NCI-H1092 treated with DMSO at 0.1 percent for 48 hours (cell line): ENCODE data around the gene ANKRD44.

Experiments used
- DNase-seq: peaks from one replicate; lab custom pipeline; 2025; lab: John Stamatoyannopoulos, UW

Gene ANKRD44

GRCh38 chr2:196985511-196986183 lies 324.9 kb downstream of the ANKRD44 start:
- DNase-seq, result no peak

- DNase-seq, result no peak
Measured at GRCh38 chr2:196984903-196985302, 325.7 kb downstream of the ANKRD44 start.

GRCh38 chr2:196983934-196984333 lies 326.6 kb downstream of the ANKRD44 start:
- no peak for DNase-seq

GRCh38 chr2:196980473-196980872 lies 330.1 kb downstream of the ANKRD44 start:
- peak; percentile 65 for DNase-seq

DNA sequence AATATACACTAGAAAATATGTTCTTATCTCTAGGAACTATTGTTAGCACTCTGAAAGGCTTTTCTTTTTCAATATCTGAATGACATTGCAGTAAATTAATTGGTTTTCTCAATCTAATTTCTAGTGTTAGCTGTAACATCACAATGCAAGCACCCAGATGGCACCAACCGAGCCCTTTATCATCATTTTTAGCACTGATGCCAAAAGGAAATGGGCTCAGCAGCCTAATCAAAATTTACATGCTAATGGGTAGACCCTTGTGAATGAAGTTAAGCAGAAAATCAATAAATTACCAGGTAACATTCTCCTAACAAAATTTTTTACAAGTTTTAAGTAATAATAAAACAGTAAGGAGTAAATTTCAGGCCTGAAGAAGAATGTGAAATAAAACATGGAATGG lies 330.6 kb downstream of the ANKRD44 start:
- peak; percentile 35 for DNase-seq

- DNase-seq, result no peak
Measured at GRCh38 chr2:196977507-196977906, 333.1 kb downstream of the ANKRD44 start.

DNA sequence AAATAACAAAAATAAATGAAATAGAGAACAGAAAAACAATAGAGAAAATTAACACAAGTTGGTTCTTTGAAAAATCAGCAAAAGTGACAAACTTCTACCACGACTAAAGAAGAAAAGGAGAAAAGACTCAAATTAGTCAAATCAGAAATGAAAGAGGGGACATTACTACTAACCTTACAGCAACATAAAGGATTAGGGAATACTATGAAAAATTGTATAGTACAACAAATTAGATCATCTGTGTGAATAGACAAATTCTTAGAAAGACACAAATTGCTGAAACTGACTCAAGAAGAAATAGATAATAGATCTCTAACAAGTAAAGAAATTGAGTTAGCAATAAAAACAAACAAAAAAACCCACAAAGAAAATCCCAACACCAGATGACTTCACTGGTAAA lies 335.6 kb downstream of the ANKRD44 start:
- no peak for DNase-seq

- DNase-seq, result no peak
Measured at GRCh38 chr2:196971574-196972279, 338.9 kb downstream of the ANKRD44 start.

GRCh38 chr2:196970099-196970498 lies 340.5 kb downstream of the ANKRD44 start:
- no peak for DNase-seq

DNA sequence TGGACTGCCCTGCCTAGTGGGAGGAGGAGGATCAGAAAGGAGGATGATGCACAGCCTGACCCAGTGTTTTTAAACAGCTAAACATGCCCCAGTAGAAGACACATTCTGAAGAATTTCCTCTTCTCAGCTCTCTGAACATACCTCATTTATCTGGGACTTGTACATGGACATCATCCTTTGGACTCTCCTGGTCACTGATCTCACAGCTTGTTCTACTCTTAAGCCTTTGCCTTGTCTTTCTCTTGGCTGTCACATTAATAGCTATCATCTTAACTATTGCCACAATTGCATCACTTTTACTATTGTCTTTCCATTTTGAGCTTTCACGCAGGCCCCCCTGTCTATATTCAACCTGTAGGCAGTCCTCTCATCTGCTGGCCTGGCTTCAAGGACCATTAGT lies 342.1 kb downstream of the ANKRD44 start:
- DNase-seq, result no peak

DNA sequence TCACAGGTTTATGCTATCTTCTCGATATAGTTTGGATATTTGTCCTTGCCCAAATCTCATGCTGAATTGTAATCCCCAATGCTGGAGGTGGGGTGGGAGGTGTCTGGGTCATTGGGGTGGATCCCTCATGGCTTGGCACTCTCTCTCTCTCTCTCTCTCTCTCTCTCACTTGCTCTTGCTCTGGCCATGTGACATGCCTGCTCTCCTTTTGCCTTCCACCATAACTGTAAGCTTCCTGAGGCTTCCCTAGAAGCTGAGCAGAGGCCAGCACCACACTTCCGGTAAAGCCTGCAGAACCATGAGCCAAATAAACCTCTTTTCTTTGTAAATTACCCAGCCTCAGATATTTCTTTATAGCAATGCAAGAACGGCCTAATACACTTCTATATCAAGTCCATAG lies 342.8 kb downstream of the ANKRD44 start:
- DNase-seq, result no peak

DNA sequence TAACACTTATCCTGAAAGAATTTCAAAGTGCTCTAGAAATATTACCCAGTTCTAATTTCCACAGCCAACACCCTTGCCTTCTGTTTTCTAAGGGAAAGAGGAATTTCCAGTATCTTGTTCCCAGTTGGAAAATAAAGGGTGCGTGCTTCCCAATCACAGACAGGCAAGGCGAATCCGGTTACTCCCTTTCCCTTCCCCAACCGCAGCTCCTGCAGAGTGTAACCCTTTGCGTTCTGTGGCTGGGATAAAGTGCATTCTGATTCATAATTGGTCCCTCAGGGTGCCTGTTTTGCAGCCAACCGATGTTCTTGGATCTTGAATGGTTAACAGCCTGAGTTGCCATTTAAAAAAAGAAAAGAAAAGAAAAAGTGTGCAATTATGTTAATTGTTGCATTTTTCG lies 343.5 kb downstream of the ANKRD44 start:
- no peak for DNase-seq

DNA sequence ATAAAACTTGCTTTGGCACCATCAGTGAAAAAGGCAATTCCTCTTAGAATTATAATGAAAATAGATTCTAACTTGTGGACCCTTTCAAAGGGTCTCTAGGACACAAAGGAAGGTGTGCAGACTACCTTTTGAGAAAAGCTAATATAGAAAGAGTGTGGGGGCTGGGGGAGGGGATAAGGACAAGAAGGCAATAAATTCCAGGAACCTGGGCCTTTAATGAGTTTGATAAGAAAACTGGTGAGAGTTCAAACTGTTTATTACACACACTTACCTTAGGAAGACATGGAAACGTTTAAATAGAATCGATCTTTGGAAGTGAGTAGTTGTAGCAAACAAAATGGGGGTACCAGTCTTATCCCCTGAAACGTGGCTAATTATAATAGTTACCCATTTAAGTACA lies 344.5 kb downstream of the ANKRD44 start:
- DNase-seq, result no peak

DNA sequence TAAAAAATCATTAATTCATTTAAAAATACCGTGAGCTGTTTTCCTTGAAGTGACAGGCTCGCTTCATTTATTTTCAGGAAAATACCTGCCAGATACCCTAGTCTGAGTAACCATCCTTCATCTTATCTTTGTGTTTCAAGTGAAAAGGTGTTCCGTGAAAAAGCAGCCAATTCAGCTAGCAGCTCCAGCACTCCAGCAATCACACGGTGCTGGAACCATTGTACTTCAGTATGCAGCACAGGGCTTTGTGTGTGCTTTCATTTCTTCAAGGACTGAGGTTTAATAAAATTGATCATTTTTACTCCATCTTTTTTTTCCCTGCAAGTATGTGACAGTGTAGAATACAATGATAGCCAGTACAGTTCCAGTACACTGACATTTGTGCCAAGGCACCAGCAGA lies 344.9 kb downstream of the ANKRD44 start:
- no peak for DNase-seq

DNA sequence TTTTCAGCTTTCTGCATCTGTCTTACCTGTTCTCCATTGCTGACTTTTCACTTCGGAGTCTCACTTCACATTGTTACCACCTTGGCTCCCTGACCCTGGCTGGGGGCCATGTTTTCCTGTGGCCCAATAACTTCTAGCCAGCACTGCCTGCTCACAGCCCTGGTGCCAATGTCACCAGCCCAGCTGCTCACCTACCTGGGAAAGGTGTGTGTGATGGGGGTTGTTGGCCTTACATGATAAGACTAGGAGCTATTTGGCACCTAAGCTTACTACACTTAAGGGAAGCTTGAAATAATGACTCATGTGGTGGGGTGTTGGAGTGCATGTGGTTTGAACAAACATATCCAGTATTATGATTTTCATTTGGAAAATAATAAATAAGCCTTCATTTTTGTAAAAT lies 346.6 kb downstream of the ANKRD44 start:
- DNase-seq, result no peak

- DNase-seq, result no peak
Measured at GRCh38 chr2:196963043-196963442, 347.5 kb downstream of the ANKRD44 start.

DNA sequence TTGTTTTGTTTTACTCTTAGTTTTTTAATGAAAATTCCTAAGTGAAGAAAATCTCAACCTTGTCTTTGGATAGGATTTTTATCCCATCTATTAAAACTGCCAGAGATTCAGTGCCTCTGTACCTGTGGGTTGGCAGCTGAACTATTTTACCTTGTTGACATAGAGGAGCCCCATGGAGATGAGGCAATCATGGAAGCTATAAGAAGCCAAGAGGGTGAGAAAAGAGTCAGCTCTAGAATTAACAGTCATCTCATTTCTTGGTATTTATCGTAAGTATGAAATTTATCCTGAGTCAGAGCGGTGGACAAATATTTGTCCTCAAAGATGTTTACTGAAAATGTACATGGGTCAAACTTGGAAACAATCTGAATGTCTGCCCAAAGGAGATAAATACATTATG lies 348.3 kb downstream of the ANKRD44 start:
- no peak for DNase-seq

DNA sequence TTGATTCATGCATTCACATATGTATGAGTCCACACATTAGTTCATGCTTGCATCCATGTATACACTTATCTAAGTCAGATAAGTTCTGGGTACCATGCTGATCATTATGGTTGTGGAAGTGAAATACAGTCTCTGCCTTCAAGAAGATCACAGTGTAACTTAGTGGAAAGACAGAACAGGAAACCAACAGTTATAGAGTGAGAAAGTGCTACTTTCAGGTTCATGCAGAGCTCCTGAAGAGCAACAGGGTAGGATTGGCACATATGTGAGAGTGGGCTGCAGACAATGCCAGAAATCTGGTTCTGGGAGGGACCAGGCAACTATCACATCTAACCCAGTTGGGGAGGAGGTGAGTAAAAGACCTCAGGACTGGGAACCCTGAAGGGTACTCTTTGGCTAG lies 348.7 kb downstream of the ANKRD44 start:
- no peak for DNase-seq

DNA sequence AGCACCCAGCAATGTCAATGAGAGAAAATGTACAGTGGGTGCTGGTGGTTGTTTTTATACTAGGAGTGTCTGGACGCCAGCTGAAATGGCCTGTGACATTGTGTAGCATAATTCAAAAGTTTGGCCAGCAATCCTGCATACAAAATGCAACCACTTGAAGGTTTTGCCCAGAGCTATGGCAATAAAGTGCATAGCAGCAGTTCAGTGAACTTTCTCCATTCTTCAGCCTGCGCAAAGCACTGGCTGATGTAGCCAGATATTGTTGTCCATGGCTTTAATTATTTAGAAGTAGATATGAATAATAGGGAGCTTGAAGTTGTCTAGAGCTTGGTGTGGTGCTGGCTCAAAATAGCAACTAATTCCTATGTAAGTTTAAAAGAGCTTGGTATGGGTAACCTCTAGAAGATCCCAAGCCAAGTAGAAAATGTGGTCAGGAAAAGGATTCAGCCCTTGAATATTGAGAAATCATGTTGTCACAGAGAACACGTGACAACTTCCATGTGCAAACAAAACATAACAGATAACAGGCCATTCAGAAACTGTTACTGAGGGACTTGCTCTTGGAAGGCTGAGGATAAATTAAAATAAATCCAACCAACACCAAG lies 350.7 kb downstream of the ANKRD44 start:
- DNase-seq, result no peak

GRCh38 chr2:196959281-196959680 lies 351.3 kb downstream of the ANKRD44 start:
- DNase-seq, result no peak

DNA sequence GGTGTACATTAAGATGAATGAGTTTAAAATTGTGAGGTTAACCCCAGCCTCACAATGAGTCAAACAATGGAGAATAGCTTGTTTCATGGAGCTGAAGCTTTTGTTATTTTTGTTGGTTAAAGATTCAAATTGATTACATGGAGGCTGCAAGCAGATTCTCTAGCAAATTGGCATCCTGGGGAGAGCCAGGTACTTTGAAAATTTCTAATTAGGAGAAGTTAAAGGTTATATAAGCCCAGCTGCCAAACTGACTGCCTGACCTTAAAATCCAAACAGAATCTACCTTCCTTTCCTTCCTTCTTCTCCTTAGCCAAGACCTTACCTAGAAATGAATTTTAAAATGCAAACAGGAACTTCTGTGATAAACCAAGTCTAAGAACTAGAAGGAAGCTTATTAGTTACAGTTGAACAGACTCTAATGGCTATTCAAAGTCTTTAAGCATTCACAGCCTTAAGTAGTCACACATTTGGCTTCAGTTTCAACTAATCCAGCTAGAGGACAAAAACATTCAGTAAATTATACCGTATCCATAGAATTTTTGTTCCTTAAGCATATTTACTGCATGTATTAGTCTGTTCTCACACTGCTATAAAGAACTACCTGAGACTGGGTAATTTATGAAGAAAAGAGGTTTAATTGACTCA lies 352.6 kb downstream of the ANKRD44 start:
- no peak for DNase-seq

DNA sequence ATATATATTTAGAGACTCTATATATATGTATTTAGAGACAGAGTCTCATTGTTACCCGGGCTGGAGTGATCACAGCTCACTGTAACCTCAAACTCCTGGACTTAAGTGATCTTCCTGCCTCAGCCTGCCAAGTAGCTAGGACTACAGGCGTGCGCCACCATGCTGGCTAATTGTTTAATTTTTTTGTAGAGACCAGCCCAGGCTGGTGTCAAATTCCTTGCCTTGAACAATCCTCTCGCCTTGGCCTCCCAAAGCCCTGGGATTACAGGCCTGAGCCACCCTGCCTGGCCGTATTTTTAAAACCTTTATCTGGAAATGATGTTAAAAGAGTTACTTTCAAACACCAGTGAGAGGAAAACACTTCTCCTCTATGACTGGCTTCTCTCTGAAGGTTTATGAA lies 353.1 kb downstream of the ANKRD44 start:
- DNase-seq, result no peak

GRCh38 chr2:196956069-196956468 lies 354.5 kb downstream of the ANKRD44 start:
- no peak for DNase-seq
